ENCODE results near the gene IWS1.
"Not testable (repeated sequence)": the region's sequence is repeated elsewhere in the genome, so short reads cannot be mapped to it uniquely, and the experiment has no call there.

The IWS1 gene

GRCh38 chr2:127526132-127527000 is at the start of gene IWS1:
TSS of gene IWS1 (minus strand) at chr2:127526489. CDS start at chr2:127526208, 281 bp downstream.
- peak; percentile 92 to 96 for DNase-seq

GRCh38 chr2:127575941-127576432 is 49.7 kb upstream of the IWS1 start:
- DNase-seq, result no peak

DNA sequence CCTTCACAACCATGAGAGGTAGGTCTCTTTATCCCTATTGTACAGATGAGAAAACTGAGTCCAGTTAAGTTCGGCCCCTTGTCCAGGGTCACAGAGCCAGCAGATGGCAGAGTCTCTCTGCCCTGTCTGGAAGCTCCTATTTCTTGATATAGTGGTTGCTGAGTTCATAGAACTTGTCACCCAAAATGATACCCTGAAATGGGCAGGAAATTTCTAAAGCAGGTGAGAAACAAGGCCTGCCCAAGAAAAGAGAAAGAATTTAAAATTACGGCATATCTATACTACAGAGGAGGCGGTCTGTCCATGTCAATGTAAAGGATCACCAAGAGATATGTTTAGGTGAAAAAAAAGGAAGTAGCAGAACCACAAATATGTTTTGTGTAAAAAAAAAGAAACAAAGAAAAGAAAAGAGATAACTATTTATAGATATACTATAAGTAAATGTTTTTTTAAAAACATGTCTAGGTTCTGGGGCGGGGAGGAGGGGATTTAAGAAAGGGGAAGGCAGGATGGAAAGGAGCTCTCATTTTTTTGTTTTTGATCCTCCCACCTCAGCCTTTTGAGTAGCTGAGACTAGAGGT is 49.0 kb upstream of the IWS1 start:
- no peak for DNase-seq

GRCh38 chr2:127574656-127575055 is 48.4 kb upstream of the IWS1 start:
- no peak for DNase-seq

DNA sequence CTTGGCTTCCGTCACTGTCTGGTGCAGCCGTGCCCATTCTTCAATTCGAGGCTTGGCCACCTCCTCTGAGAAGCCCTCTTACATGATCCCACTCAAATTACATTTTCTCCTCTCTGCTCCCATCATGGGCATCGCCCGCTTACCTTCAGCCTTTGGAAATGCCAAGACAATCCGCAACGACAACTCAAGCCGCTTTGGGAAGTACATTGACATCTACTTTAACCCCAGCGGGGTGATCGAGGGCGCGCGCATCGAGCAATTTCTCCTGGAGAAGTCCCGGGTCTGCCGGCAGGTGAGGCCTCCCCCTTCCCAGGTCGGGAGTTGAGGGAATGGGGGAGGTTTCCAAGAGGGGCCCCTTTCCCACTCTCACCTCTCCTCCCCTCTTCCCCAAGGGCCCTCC is 47.5 kb upstream of the IWS1 start:
- DNase-seq, result no peak

DNA sequence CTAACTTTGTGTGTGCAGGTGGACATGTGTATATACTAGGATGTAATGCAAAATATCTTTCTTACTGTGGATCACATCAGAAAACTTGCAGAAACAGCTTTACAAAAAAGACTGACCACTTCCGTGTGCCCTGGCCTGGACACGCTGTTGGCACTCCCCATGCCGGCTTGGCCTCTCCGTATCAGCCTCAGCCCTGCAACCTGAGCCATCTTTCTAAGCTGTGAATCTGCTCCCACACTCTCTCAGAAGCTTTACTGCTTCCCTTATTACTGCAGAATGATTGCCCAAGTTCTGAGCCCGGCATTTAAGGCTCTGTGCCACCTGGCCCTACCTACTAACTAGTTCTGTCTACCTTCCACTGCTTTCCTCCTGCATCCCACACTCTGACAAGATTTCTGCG is 47.0 kb upstream of the IWS1 start:
- no peak for DNase-seq

GRCh38 chr2:127572841-127573240 is 46.6 kb upstream of the IWS1 start:
- DNase-seq, result no peak

GRCh38 chr2:127572352-127572751 is 46.1 kb upstream of the IWS1 start:
- not testable (repeated sequence) for DNase-seq

GRCh38 chr2:127570282-127571250 is 44.3 kb upstream of the IWS1 start:
- DNase-seq, result no peak

DNA sequence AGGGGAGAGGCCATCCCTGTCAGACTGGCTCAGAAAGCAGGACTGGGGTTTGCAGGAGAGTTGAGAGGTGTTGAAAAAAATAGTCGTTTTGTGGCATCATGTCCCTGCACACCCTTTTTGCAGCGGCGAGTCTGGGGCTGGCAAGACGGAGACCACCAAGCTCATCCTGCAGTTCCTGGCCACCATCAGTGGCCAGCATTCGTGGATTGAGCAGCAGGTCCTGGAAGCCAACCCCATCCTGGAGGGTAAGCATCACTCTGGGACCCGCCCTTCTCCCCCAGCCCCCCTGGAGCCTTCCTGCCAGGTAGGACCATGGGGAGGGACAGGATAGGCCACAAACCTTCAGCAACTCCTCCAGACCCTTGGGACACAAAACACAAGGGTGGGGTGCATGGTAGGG is 43.4 kb upstream of the IWS1 start:
- no peak for DNase-seq

DNA sequence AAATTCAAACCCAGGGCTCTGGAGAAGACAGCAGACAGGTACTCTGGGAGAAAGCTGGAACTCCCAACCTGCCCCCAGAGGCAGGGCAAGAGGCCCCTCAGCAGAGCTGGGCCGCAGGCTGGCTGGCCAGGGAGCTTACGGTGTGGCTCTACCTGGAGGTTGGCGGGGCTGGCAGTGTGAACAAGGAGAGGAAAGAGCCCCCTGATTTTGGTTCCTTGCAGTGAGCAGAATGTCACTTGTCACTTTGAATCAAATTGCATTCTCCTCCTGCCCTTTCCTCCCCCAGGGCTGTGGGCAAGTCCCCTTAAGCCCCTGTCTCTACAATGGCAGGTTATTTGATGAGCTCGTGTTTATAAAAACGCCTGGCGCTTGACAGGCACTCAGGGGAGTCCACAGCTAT is 41.8 kb upstream of the IWS1 start:
- DNase-seq, result no peak

DNA sequence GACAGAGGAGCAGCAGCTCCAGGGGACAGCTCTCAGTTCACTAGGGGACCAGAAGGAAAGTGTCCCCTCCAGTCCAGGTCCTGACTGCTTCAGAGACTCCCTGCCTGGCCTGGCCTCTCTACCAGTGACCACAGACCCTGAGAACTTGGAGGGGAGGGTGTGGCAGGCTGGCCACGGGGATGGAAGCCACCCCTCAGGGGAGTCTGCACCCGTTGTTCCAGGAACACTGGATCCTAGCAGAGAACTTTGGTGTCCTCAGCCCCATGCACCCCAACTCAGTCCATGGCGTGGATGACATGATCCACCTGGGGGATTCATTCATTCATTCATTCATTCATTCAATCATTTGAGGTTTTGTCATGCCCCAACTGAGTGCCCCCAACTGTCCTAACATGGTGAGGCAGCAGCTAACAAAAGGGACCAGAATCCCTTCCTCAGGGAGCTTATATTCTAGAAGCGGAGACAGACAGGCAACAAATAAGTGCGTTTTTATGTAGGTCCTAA is 41.1 kb upstream of the IWS1 start:
- DNase-seq, result no peak

DNA sequence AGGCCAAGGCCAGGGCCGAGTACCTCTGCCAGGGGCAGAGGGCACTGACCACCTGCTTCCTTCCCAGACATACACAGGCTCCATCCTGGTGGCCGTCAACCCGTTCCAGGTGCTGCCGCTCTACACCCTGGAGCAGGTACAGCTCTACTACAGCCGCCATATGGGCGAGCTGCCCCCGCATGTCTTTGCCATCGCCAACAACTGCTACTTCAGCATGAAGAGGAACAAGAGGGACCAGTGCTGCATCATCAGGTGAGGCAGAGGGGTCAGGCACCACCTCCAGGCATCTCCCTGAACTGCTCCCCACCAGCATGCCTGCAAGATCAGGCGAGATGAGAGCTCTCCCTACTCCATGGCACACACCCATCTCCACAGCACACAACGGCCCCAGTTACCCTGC is 40.3 kb upstream of the IWS1 start:
- DNase-seq, result no peak

DNA sequence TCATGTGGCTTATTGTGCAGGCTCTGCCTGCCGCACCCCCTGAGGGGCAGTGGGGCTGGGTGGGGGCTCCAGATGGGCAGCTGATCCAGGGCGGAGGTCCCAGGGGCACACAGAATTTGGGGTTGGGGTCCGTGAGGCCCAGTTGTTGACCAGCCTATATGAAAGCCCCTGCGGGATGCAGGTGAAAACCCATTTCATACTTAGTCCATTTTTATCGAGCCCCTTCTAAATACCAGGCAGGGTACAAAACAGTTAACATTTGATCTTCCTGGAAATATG is 39.8 kb upstream of the IWS1 start:
- no peak for DNase-seq

GRCh38 chr2:127565261-127566138 is 39.2 kb upstream of the IWS1 start:
- no peak for DNase-seq

GRCh38 chr2:127564429-127565260 is 38.4 kb upstream of the IWS1 start:
- no peak for DNase-seq

DNA sequence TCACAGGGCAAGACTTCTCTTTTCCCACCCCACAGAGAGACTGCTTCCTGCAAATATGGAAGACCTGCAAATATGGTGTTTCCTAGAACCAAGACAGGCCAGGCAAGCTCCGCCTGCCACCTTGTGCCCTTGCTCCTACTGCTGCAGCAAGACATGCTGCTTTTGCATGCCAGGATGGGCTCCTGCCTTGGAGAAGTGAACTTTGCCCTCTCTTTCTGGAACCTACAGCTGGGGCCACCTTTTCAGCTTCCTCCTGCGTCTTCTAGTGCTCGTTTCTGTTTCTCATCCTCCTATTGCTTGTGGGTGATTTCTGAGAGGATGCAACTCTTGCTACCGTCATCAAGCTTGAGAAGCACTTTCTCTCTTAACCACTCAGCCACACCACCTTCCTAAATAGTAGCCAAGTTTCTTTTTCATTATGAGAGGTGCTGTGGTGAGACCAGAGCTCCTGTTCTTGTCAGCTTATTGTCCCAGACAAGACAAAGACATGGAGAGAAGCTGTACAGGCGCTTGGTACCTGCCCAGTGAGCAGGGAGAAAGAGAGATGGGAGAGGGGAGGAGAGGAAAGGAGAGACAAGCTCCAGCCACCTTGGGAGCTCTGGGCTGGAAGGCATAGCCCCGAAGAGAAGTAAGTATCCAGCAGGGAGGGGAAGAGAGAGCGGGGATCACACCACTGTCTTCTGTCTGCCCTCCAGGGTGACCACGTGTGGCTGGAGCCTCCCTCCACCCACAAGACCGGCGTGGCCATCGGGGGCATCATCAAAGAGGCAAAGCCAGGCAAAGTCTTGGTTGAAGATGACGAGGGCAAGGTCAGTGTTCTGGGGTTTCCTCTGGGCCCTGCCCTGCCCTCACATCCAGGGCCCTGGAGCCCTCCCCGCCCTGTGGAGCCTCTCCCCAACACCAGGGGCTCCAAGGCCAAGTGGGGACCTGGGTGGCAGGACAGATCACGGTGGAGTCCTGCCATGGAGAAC is 37.5 kb upstream of the IWS1 start:
- DNase-seq, result no peak

DNA sequence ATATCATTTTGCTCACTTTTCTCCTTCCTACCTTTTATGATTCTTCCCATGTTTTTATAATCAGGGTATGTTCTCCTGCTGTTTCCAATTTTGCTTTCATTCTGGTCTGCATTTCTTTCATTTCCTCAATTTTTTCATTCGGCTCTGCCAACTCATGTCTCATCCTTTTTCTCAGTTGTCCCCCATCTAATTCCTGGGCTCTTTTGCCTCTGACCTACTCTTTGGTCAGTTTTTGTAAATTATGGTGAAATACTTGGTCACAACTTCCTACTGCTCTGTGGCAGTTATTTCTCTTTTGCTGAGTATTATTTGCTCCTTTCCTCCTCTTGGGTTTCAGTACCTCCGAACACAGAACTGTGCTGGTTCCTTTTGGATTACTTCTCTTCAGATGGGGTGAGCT is 36.6 kb upstream of the IWS1 start:
- DNase-seq, result no peak

GRCh38 chr2:127561371-127561770 is 35.1 kb upstream of the IWS1 start:
- DNase-seq, result no peak

GRCh38 chr2:127560931-127561280 is 34.6 kb upstream of the IWS1 start:
- no peak for DNase-seq
